Fibroblast of the conjunctiva (primary cell): Measurements from ENCODE around the gene CFAP97D1.

Experiments
- DNase-seq: peaks from one replicate; pipeline ENCODE4 v3.0.0-alpha.2; 2010; ENCODE audit warnings: low read depth

Gene CFAP97D1

DNA sequence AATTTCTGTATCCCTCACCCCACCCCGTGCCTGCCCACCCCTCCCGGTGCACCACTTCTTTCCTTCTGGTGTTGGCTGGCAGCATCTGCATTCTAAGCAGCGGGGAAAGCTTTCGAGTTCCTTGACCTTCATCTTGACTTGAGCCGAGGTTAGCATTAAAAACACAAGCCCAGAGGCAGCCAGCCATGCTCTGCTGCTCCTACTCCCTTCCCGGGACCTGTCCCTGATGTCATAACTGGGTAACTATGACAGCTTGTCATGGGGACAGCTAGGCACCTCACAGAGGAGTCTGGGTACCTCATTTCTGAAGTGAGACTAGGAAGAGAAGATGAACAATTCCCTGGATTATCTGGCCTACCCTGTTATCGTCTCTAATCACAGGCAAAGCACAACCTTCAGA is at the start of gene CFAP97D1:
TSS of gene CFAP97D1 (plus strand) at position 301 of the 400 bp plus-strand sequence. CDS start at position 329, 28 bp downstream.
- DNase-seq, result no peak

DNA sequence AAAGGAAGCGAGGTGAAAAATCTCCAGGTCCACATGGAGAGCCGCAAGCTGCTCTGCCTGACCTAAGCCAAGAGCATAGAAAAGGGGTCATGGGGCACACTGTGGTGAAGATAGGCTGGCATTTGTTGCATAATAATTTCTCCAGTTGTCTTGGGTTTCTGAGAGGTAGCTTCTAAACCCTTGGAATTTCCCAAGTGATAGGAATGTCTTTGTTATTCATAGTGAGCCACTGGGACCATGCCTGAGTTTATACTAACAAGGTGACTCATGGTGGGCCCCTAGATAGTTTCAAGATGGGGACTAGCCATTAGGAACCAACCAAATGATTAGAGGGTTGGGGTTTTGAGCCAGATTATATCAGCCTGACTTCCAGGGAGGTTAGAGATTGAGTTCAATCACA is 47.3 kb upstream of the CFAP97D1 start:
- no peak for DNase-seq

DNA sequence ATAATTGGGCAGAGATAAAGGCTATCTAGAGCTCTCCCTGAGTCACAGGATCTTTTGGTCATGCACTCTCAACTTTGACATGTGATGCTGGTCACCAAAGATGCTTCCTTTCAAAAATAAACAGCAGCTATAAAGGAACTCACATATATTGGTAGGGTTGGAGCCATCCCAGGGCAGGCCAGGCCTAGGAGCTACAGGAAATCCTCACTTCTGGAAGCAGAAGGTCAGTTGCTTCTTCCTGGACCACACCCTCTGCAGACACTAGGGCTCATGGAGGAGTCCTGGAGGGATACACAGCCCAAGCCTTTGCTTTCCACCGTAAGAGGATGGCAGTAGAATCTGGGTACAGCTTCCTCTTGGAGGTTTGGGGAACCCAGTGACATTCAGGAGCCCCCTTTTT is 46.3 kb upstream of the CFAP97D1 start:
- no peak for DNase-seq

DNA sequence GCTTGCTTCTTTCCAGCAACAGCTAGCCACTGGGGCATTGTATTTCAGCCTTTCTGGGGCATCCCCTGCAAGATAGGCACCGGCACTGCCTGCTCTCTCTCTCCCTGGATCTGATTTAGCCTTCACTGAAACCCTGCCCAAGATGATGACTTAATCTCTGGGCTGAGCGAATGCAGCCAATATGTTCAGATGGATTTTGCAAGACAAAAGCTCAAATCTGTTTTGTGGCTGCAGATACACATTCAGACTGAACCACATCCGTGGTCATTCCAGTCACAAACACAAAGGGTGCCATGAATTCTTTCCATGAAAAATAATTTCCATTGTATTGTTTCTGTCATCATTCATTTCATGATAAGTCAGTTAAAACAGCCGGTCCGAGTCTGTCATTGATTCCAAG is 45.9 kb upstream of the CFAP97D1 start:
- DNase-seq, result peak; percentile 61

DNA sequence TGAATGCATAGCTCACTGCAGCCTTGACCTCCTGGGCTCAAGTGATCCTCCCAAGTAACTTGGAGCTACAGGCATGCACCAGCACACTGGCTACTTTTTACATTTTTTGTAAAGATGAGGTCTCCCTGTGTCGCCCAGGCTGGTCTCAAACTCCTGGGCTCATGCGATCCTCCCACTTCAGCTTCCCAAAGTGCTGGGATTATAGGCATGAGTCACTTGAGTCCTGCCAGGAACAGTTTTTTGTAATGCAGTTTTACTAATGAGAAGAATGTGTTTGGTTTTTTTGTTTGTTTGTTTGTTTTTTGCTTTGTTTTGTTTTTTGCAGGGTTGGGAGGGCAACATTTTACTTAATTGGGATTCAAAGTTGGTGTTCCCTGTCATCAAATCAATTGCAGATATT is 43.8 kb upstream of the CFAP97D1 start:
- DNase-seq, result no peak

DNA sequence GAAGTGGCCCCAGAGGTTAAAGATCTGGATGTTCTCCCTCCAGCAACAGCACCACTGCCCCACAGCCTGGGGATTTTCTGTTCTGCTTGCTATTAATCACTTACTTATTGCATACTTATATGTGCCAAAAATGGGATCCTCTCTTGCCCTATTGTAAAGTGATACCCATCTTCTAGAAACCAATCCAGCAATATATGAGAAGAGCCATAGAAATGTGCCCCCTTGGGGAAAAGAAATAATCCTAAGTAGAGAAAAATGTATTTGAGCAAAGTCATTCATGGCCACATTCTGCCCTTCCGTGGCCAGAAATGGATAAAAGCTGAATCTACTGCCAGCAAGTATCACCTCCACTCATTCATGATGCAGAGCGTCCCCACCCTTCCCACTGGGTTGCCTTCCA is 42.5 kb upstream of the CFAP97D1 start:
- DNase-seq, result peak; percentile 51

DNA sequence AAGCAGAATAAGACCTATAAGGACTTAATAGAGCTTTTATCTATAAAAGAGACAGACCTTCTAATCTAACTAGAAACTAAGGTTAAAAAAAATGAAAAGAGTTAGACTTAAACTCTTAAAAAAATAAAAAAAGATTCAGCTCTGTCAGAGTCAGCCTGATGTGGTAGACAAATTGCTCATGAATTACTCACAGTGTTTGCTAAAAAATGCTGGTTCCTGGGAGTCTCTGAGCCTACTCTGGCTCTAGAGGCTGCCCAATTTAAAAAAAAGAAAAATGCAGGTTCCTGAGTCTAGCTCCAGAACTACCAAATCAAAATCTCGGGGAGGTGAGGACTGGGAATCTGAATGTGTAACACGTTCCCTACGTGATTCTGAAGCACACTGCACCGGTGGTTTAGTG is 39.7 kb upstream of the CFAP97D1 start:
- DNase-seq, result no peak

DNA sequence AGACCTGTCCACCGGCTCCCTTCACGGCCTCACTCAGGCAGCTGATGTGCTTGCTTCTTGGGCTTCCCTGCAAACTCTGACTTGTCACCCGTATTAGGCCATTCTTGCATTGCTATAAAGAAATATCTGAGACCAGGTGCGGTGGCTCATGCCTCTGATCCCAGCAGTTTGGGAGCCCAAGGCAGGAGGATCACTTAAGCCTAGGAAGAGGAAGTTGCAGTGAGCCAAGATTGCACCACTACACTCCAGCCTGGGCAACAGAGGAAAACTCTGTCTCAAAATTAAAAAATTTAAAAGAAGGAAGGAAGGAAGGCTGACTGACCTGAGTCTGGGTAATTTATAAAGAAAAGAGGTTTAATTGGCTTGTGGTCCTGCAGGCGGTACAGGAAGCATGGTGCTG is 38.6 kb upstream of the CFAP97D1 start:
- no peak for DNase-seq

DNA sequence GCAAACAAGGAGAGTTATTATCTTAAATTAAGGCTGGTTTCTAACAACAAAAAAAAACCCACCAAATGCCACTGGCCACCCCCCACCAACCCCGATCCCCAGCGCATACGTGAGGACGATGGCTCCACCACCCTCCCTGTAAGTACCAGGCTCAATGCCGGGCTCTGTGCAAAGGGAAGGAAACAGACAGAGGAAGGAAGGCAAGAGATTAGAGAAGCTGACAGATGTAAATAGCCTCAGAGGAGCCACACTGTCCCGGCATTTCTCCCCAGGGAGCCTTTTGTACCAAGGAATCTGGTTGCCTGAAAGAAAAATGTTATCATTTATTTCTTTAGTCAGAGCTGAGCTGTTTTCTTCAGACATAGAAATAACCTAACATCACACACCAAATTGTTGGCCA is 34.7 kb upstream of the CFAP97D1 start:
- DNase-seq, result no peak

DNA sequence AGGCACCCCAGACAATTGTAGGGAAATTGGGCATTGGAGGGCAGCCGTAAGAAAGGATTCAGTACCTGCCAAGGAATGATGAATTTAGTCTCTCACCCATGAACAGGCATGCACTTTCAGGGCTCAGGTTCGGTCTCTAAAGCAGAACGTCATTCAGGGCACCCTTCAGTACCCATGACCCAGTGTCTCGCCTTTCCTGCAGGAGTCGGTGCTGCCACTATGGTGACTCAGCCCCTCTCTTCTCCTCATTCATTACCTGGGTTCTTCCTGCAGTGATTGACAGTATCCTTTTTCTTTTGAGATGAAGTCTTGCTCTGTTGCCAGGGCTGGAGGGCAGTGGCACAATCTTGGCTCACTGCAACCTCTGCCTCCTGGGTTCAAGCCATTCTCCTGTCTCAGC is 30.1 kb upstream of the CFAP97D1 start:
- DNase-seq, result no peak

DNA sequence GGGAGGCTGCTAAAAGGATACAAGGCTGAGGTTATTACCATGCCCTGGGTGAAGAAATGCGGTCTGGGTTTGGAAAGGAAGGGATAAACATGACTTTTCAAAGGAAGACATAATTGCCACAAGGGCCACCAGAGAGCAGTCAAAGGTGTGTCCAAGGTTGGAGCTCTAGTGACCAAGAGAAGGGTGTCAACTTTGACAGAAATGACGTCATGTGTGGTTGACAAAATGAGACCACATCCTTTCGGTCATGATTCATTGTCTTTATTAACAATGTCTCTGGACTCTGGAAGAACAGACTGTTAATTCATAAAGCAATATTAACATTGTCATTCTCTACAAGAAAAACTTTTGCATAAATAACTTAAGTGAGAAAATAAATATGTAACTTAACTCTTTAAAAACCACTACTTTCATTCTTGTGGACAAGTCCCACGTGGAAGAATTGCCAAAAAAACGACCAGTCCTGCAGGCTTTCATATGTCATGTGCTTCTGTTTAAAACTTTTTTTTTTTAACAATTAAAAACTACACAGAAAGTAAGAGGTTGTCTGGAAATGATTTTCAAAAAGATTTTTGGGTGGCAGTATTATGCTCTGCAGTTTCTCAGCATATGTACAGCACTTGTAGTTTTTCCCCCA is 26.6 kb upstream of the CFAP97D1 start:
- no peak for DNase-seq

DNA sequence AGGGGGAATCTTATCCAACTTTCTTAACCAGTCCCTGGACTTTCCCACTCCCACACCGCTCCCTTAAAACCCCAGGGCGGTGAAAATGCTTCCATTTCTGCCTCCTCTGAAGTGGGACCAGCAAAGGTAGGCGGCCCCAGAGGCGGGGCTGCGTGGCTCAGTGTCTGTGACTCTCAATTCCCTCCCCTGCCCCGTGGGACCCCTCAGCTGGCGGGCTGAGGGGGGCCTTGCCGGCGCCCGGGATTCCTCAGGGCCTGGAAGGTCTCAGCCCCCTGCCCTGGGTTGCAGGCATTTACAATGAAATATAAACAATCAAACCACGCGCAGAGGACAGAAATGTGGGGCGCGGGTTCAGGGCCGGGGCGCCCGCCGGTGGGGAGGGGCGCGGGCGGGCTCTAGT is 25.3 kb upstream of the CFAP97D1 start:
- DNase-seq, result no peak

DNA sequence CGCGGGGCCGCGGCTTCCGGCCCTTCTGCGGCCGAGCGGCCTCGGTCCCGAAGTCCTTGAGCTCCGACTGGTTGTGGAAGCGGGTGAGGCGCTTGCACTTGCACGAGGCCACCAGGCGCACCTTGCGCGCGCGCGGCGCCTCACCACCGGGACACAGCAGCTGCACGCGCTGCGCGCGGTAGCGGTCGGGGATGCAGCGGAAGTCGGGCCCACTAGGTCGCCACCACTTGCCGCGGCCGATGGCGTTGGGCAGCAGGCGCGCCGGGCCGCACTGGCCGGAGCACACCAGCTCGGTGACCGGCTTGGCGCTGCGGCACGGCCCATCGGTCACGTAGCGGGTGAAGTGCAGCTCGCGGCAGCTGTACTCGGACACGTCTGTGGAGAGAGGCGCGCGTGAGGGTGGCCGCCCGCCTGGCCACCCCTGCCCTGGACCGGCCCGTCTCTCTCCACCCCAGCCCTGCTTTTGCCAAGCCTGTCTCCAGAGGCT is 24.8 kb upstream of the CFAP97D1 start:
- no peak for DNase-seq

DNA sequence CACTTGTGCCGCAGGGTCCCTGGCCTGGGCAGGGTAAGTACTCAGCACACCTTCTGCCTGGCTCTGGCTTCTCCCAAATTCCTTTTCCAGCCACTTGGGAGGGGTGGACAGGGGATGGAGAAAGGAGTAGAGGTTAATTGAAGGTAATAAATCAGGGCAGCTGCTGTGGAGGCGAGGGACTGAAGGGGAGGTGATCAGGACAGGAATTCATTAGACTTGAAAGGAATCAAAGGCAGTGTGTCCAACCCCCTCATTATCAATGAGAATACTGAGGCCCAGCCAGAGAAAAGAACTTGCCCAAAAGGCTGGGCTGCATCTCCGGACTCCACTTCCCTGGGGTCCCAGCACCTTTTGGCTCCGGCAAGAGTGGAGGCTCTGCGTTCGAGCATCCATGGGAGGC is 24.0 kb upstream of the CFAP97D1 start:
- no peak for DNase-seq

DNA sequence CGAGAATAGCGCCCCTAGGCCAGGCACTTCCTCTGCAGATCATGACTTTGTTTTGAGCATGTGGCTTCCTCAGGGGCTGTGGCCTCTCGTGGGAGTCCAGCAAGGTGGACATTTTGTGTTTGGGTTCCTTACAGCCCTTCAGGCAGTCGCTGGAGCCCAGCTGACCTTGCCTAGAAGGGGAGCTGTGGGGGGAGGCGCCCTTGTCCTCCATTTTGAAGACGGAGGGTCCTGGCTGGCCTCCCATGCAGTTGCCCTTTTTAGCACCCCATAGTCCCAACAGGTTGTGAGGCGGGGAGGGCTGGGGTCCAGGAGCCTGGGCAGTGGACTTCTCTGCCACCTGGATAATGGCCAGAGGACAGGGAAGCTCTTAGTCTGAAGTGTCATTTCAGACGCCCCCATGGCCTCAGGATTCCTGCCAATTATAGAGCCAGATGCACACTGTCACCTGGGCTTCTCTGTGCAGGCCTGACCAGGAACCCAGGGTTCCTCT is 23.0 kb upstream of the CFAP97D1 start:
- no peak for DNase-seq

DNA sequence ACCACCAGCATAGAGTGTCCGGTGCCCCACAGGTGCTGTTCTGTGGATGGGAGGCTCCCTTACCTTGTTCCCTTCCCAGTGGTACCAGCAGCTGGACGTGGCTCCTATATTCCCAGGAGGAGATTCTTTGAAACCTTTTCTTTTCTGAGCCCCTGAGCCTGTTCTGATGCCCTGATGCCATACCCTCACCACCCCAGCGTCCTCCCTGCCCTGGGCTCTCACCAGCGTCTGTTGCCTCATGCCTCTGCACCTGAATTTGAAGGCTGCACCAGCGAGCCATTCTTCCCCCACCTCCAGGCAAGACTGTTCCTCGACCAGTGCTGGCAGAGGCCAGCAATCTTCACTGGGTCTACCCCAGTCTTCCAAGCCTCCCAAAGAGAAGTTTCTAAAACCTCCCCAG is 22.1 kb upstream of the CFAP97D1 start:
- no peak for DNase-seq

DNA sequence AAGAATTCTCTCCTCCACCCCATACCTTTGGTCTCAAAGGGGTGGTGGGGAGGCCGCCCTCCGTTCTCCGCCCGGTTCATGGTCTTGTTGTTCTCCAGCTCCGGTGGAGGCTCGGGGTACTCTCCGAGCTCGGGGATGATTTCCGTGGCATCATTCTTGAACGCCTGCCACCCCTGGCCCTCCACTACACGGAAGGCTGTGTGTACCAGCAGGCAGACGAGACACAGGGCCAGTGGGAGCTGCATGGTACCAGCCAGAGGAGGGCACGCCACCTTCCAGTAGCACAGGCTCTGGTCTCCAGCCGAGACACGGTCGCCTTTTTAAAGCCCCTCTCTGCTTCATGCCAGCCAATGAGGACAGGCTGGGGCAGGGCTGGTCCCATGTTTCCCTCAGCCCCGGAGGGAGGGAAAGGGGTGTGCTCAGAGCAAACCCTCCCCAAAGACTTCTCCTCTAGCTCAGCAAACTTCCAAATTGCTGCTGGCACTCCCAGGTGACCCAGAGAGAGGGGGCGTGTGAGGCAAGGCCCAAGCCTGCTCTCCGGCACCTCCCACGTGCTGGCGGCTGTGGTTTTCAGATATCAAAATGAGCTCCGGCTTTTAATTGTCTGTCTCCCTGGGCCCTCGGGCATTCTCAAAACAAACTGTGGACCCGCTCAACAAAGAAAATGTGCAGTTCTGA is 21.6 kb upstream of the CFAP97D1 start, which contains the start of gene SOST:
TSS of gene SOST (minus strand) at position 295 of the 678 bp plus-strand sequence. CDS start at position 245, 50 bp downstream.
- DNase-seq, result no peak

DNA sequence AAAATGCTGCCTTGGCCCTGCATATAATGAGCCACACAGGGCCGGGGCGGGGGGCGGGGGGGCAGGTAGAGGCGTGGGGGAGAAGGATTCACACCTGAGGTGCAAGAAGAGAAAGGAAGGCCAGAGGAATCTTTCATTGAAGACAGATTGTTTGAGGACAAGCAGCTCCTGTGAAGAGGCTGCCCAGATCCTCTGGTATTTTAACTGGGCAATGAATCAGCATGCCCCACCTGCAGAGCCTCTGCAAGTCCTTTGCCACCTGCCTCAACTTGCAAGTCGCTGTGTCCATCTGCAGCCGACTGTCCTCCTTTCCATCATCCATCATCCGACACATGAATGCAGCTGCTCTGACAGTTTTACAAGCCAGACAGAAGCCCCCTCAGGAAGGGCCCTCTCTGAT is 20.4 kb upstream of the CFAP97D1 start:
- no peak for DNase-seq

DNA sequence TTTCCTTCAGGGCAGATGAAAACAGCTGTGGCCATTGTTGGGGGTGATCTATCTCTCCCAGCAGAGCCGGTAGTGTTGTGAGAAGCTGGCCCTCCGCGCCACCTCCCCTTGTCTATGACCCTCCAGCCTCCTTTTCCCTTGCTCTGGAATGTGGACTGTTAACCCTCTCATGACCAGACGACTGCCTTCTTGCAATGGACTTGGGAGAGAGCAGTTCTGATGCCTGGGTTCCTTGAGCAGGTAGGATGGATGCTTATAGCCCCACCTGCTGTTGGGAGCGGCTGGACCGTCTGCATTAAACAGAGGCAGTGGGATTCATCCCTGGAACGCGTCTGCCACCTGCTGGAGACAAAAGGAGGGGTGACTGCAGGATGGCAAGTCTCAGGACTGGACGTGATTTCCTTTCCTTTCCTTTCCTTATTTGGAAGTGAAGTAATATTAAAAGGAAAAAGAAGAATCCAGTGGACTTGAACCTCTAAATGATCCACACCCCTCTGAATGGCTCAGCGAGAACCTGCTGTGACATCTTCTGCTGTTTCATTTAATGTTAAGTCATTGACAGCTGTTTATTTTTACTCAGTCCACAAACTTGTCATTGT is 19.9 kb upstream of the CFAP97D1 start:
- DNase-seq, result peak; percentile 91

DNA sequence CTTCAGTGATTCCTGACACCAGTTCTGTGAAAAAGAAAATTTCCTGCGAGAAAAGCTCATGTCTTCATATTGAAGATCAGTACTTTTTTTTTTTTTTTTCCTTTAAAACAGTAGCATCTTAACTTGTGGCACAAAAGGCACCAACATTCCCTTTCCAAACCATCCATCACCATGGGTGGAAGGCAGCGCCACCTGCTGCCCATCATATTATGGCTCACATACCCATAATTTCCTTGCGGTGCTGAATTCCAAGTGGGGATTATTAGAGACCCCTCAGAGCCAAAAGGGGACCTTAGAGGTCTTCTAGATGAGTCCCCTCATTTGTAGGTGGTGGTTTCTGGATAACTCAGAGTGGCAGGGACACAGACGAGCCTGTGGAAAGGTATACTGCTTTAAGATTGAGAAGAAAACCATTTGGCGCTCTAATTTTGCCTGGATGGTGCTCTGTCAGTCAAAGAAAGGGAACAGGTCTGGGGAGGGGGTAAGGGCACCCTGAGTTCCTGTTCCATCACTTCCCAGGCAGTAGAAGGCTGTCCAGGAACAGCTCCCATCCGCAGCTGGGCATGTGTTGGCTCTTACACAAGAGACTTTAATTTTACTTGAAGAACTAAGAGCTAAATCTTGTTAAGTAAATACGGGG is 13.7 kb upstream of the CFAP97D1 start:
- no peak for DNase-seq

DNA sequence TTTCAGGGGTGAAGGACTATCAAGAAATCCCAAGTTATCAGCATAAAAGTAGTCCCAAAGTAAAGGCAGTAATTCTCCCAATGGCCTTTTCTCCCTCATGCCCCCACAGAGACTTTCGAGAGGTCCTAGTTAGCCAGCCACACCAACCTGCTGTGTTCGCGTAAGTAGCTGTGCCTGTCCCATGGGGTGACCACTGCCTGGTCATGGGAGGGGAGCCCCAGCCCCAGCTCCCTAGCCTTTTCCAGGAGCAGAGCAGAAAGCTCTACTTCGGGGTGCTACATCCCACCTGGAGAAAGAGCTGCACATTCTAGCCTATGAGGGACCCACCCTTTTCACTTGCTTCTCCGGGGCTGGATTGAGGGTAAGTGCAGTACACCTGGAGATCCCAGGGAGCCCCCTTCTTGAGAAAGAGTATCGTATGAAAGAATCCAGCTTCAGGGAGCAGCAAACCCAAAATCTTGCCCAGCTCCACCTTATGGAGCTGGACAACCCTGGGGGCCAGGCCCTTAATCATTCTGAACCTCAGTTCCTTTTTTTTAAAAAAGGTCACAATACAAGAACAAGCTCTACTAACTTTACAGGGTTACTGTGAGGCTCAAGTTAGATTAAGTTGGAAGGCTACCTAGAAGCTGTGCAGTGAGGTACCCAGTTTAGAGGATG is 13.1 kb upstream of the CFAP97D1 start:
- no peak for DNase-seq

DNA sequence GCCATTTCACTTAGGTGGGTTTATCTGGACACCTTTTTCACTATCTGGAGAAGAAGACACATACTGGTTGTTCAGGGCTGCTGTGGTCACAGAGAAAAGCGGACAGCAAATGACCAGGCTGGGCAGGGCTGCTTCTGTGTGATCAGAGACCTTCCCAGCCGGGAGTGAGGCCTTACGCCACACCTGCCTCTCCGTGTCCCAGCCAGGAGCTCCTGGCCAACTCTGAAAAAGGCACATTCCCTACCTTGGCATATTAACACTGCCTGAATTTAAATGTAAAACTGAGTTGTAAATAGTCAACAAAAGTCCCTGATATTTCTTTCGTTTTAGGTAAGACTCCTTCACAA is 12.5 kb upstream of the CFAP97D1 start:
- DNase-seq, result no peak
